Lung (tissue), 12 donors: Measurements from ENCODE around the gene CCDC54. TPM values are rescaled to one million over a fixed set of nuclear protein-coding genes. Genes with fewer than 3 reads are reported as not detected.

Experiments
- ATAC-seq: fragments of 200-7000 bp; cut with Tn5 transposase; one replicate; pipeline ENCODE4 v1.9.1; 2020; ENCODE audit warnings: moderate number of reproducible peaks; ENCODE audit not compliant: insufficient read depth, low FRiP score
- DNase-seq, 3 donors: peaks; one replicate each; pipeline ENCODE4 v3.0.0-alpha.2; 2013 to 2017
- H3K27ac ChIP-seq, 2 donors: one replicate each; pipeline ENCODE4 v1.5.1; 2013; ENCODE audit warnings: mild to moderate bottlenecking in 2 of 2, moderate library complexity in 2 of 2, control low read depth in 1 of 2, inconsistent platforms in 1 of 2, low read depth in 1 of 2, low read length in 1 of 2
- H3K27me3 ChIP-seq, 3 donors: one replicate each; pipeline ENCODE4 v1.5.1; 2013; ENCODE audit warnings: low read length in 2 of 3; ENCODE audit not compliant: control insufficient read depth in 3 of 3, insufficient read depth in 3 of 3
- H3K36me3 ChIP-seq, 4 donors: one replicate each; pipeline ENCODE4 v1.5.1; 2013; ENCODE audit warnings: low read length in 4 of 4, mild to moderate bottlenecking in 1 of 4, moderate library complexity in 1 of 4; ENCODE audit not compliant: control insufficient read depth in 4 of 4, insufficient read depth in 4 of 4
- H3K4me1 ChIP-seq, 5 donors: one replicate each; pipeline ENCODE4 v1.5.1; 2013; ENCODE audit warnings: low read length in 5 of 5, mild to moderate bottlenecking in 2 of 5, moderate library complexity in 1 of 5; ENCODE audit not compliant: control insufficient read depth in 5 of 5, insufficient read depth in 5 of 5
- H3K4me3 ChIP-seq: one replicate; pipeline ENCODE4 v1.5.1; 2013; ENCODE audit warnings: mild to moderate bottlenecking, control low read depth, moderate library complexity
- H3K9ac ChIP-seq, 2 donors: one replicate each; pipeline ENCODE4 v1.5.1; 2013; ENCODE audit warnings: low read length in 2 of 2, control low read depth in 1 of 2; ENCODE audit not compliant: insufficient read depth in 1 of 2
- H3K9me3 ChIP-seq, 4 donors: one replicate each; pipeline ENCODE4 v1.5.1; 2013; ENCODE audit warnings: low read length in 3 of 4, mild to moderate bottlenecking in 1 of 4, moderate library complexity in 1 of 4; ENCODE audit not compliant: control insufficient read depth in 4 of 4, insufficient read depth in 3 of 4
- WGBS, 2 donors: extraction: QIAGEN DNeasy Blood & Tissue Kit; methylation state at CpG; one replicate each; pipeline ENCODE4 v1.1.7; 2013; 5-methylcytosine and 5-hydroxymethylcytosine counted together
- polyA plus RNA-seq, 2 donors: library from polyadenylated mRNA; stranded (reverse); fragments of 200-250 nt; gene quantifications; one replicate each; pipeline ENCODE4 v1.2.1, GENCODE V29; 2013
- total RNA-seq, 2 donors: library from RNA; depleted of rRNA in 1 of 2; stranded (reverse); fragments of >200 nt in 1 of 2; gene quantifications; one replicate each; pipeline ENCODE4 v1.2.1, GENCODE V29; 2014 to 2021
- TF ChIP-seq, protein P1 (sequence below): IDR thresholded peaks from 2 replicates; pipeline ENCODE4 v1.5.1; 2012; ENCODE audit warnings: mild to moderate bottlenecking; ENCODE audit errors: control extremely low read depth, extremely low read depth
- donor health status: control.
- donor health status: control.
- donor health status: Bipolar disorder and iron deficiency.
- donor health status: healthy.
- donor health status: DM: yes; HTN: yes; CAD: no.

CCDC54 gene
- total and polyA plus RNA-seq, 4 donors: not detected

DNA sequence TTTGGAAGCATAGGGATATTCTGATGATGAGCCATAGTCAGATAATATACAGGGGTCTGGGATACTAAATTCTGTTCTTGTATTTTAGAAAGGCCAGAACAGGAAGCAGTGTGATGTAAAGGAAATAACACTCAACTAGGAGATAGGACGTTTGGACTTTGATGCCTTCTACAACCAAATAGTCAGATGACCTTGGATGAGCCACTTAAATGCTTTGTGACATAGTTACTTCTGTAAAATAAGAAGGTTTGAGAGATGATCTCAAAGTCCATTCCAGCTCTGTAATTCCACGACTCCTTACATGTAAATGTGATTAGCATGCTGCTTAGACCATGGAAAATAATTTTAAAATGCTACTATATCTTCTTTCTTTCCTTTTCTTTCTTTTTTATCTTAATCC lies 29.5 kb upstream of the CCDC54 start:
- Histone ChIP-seq H3K36me3 (no peaks in the 10 kb centered on the region), H3K4me1 (no peaks in the 10 kb centered on the region), H3K9ac (no peak overlapping the region), H3K4me3 (no peak overlapping the region), H3K9me3 (no peaks in the 10 kb centered on the region), H3K27ac (no peak overlapping the region), H3K27me3 (no peaks in the 10 kb centered on the region)
- ATAC-seq (no peak), DNase-seq (peak in 1 of 3 donors; percentile 26)
- TF ChIP-seq, protein P1, sequence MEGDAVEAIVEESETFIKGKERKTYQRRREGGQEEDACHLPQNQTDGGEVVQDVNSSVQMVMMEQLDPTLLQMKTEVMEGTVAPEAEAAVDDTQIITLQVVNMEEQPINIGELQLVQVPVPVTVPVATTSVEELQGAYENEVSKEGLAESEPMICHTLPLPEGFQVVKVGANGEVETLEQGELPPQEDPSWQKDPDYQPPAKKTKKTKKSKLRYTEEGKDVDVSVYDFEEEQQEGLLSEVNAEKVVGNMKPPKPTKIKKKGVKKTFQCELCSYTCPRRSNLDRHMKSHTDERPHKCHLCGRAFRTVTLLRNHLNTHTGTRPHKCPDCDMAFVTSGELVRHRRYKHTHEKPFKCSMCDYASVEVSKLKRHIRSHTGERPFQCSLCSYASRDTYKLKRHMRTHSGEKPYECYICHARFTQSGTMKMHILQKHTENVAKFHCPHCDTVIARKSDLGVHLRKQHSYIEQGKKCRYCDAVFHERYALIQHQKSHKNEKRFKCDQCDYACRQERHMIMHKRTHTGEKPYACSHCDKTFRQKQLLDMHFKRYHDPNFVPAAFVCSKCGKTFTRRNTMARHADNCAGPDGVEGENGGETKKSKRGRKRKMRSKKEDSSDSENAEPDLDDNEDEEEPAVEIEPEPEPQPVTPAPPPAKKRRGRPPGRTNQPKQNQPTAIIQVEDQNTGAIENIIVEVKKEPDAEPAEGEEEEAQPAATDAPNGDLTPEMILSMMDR: no peak
- WGBS, 2 donors: 30 to 36% methylated on average over 2 of the region's 2 CpGs

GRCh38 chr3:107356706-107357105 lies 20.5 kb upstream of the CCDC54 start:
- WGBS, 2 donors: 94 to 97% methylated on average over 2 of the region's 2 CpGs
- no peak overlapping the region for H3K9ac ChIP-seq
- H3K36me3 ChIP-seq: no peaks in the 10 kb centered on the region
- no peak overlapping the region for H3K27ac ChIP-seq
- ATAC-seq (no peak), DNase-seq (no peak)
- TF ChIP-seq, protein P1: no peak
- no peaks in the 10 kb centered on the region for H3K9me3 ChIP-seq
- H3K27me3 ChIP-seq: no peaks in the 10 kb centered on the region
- H3K4me3 ChIP-seq: no peak overlapping the region
- no peaks in the 10 kb centered on the region for H3K4me1 ChIP-seq

DNA sequence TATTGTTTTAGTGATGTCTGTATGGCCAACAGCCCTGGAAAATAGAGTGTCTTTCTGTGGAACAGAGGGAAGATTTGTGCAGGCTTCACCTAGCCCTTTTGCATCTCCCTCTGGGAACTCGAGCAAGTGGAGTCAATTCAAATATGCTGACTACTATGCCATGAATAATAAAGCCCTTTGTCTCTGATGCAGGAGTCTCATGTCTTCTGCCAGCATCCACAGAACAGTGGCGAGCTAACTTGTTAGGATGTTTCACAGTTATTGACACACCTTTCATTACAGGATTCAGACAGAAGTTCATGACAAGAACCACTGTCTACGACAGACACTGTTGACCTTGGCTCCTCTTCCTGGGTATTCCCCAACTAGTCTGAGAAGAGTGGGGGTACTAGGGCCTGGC lies 15.6 kb upstream of the CCDC54 start:
- no peak for DNase-seq
- TF ChIP-seq, protein P1: no peak
- Histone ChIP-seq H3K9me3 (no peaks in the 10 kb centered on the region), H3K4me1 (peaks cover 0 to under 1% (median 0%) of the 10 kb centered on the region in 5 donors), H3K4me3 (no peak overlapping the region), H3K36me3 (no peaks in the 10 kb centered on the region), H3K9ac (no peak overlapping the region), H3K27ac (no peak overlapping the region), H3K27me3 (no peaks in the 10 kb centered on the region)
- no peak for ATAC-seq
- 87 to 92% methylated on average over 3 of the region's 3 CpGs for WGBS, 2 donors

DNA sequence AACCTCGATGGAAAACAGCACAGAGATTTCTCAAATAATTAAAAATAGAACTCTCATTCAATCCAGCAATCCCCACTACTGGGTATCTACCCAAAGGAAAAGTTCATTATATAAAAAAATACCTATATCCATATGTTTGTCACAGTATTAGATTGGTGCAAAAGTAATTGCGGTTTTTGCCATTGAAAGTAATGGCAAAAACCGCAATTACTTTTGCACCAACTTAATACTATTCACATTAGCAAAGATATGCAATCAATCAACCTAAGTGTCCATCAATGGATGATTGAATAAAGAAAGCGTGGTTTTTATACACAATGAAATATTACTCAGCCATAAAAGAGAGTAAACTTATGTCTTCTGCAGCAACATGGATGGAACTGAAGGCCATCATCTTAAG lies 12.2 kb upstream of the CCDC54 start:
- H3K36me3 ChIP-seq: no peaks in the 10 kb centered on the region
- no peak overlapping the region for H3K4me3 ChIP-seq
- TF ChIP-seq, protein P1: no peak
- H3K9me3 ChIP-seq: no peaks in the 10 kb centered on the region
- no peak overlapping the region for H3K27ac ChIP-seq
- ATAC-seq (no peak), DNase-seq (no peak)
- 92 to 93% methylated on average over 4 of the region's 4 CpGs for WGBS, 2 donors
- no peaks in the 10 kb centered on the region for H3K27me3 ChIP-seq
- H3K4me1 ChIP-seq: peaks cover 0 to 1% (median 0%) of the 10 kb centered on the region in 5 donors
- no peak overlapping the region for H3K9ac ChIP-seq
